ENCODE measurements around the gene APPL2.

- TF ChIP-seq CTCF (IDR thresholded peaks at IDR 0.05 in 4 of 5, conservative IDR thresholded peaks at IDR 0.05 in 1 of 5) (no peak), POLR2A (IDR thresholded peaks at IDR 0.05) (no peak)
These were observed 1.8 kb downstream of the APPL2 start for GRCh38 chr12:105234197-105234596.
